Nephron (organoid): ENCODE results near the gene HSPG2.

Experiments
- H3K27ac Mint-ChIP-seq, 3 experiments: 2 replicates each; pipeline ENCODE4 v1.8.0; 2020; ENCODE audit warnings: mixed read lengths in 3 of 3, mild to moderate bottlenecking in 2 of 3, moderate library complexity in 1 of 3
- H3K27me3 Mint-ChIP-seq: 2 replicates; pipeline ENCODE4 v1.8.0; 2021; ENCODE audit warnings: low read depth, mild to moderate bottlenecking, moderate library complexity, mixed read lengths
- H3K36me3 Mint-ChIP-seq: 2 replicates; pipeline ENCODE4 v1.8.0; 2020; ENCODE audit warnings: low read depth, mixed read lengths
- H3K4me1 Mint-ChIP-seq: 2 replicates; pipeline ENCODE4 v1.8.0; 2020; ENCODE audit warnings: mixed read lengths
- H3K4me3 Mint-ChIP-seq, 3 experiments: 2 replicates each; pipeline ENCODE4 v1.8.0; 2020; ENCODE audit warnings: mild to moderate bottlenecking in 3 of 3, mixed read lengths in 3 of 3, moderate library complexity in 2 of 3
- H3K9me3 Mint-ChIP-seq: 2 replicates; pipeline ENCODE4 v1.8.0; 2020; ENCODE audit warnings: mixed read lengths
- TF ChIP-seq, protein P1 (sequence below), 3 experiments: fragments of 200-600 bp; sonication (generic); IDR thresholded peaks; one replicate each; pipeline ENCODE4 v1.5.0; 2021; ENCODE audit warnings: antibody characterized with exemption in 3 of 3; ENCODE audit not compliant: unreplicated experiment in 3 of 3

The HSPG2 gene

DNA sequence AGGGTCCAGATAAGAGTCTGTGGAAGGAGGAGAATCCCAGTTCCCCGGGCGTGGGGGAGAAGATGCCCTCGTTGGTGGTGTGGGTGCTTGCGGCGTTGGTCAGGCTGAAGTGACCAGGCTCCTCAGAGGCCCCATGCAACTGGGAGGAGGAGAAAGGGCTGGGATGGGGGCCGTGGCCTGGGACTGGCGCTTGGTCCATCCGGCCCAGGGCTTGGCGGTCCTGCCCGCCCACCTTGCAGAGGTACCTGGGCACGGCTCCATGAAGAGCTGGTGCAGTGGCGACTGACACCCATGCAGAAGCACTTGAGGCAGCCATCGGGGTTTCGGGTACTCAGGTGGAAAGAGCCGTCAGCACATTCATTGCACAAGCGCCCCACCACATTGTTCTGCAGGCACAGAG lies 60.8 kb downstream of the HSPG2 start:
- Mint-ChIP-seq H3K36me3 (peaks cover 29% of the 10 kb centered on the region), H3K4me1 (no peaks in the 10 kb centered on the region), H3K27me3 (no peaks in the 10 kb centered on the region), H3K4me3 (no peak overlapping the region), H3K27ac (no peak overlapping the region), H3K9me3 (no peaks in the 10 kb centered on the region)
- TF ChIP-seq, protein P1, sequence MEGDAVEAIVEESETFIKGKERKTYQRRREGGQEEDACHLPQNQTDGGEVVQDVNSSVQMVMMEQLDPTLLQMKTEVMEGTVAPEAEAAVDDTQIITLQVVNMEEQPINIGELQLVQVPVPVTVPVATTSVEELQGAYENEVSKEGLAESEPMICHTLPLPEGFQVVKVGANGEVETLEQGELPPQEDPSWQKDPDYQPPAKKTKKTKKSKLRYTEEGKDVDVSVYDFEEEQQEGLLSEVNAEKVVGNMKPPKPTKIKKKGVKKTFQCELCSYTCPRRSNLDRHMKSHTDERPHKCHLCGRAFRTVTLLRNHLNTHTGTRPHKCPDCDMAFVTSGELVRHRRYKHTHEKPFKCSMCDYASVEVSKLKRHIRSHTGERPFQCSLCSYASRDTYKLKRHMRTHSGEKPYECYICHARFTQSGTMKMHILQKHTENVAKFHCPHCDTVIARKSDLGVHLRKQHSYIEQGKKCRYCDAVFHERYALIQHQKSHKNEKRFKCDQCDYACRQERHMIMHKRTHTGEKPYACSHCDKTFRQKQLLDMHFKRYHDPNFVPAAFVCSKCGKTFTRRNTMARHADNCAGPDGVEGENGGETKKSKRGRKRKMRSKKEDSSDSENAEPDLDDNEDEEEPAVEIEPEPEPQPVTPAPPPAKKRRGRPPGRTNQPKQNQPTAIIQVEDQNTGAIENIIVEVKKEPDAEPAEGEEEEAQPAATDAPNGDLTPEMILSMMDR (IDR thresholded peaks at IDR 0.05; ENCODE audit: unreplicated experiment in 3 of 3), result no peak

DNA sequence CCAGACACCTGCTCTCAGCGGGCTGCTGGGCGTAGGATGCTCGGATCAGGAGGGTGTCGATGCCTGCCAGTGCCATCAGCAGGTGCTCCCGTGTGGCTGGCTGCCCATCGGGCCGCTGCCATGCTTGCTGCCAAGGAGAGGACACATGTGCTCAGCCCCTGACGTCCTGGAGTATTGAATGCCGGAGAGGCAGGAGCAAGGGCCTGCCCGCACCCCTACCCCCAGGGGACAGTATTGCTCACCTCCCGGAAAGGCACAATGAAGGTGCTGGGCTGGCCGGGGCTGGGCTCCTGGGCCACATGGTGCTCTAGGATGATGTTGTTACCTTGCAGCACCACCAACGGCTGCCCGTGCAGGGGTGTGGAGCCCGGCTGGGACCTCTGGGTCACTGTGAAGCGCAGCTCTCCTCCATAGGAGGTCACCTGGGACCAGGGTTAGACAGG lies 61.5 kb downstream of the HSPG2 start:
- H3K27me3 Mint-ChIP-seq, result no peaks in the 10 kb centered on the region
- peaks cover 29% of the 10 kb centered on the region for H3K36me3 Mint-ChIP-seq
- no peaks in the 10 kb centered on the region for H3K9me3 Mint-ChIP-seq
- TF ChIP-seq, protein P1 (IDR thresholded peaks at IDR 0.05; ENCODE audit: unreplicated experiment in 3 of 3), result no peak
- no peaks in the 10 kb centered on the region for H3K4me1 Mint-ChIP-seq
- H3K27ac Mint-ChIP-seq, result no peak overlapping the region
- H3K4me3 Mint-ChIP-seq, result no peak overlapping the region

DNA sequence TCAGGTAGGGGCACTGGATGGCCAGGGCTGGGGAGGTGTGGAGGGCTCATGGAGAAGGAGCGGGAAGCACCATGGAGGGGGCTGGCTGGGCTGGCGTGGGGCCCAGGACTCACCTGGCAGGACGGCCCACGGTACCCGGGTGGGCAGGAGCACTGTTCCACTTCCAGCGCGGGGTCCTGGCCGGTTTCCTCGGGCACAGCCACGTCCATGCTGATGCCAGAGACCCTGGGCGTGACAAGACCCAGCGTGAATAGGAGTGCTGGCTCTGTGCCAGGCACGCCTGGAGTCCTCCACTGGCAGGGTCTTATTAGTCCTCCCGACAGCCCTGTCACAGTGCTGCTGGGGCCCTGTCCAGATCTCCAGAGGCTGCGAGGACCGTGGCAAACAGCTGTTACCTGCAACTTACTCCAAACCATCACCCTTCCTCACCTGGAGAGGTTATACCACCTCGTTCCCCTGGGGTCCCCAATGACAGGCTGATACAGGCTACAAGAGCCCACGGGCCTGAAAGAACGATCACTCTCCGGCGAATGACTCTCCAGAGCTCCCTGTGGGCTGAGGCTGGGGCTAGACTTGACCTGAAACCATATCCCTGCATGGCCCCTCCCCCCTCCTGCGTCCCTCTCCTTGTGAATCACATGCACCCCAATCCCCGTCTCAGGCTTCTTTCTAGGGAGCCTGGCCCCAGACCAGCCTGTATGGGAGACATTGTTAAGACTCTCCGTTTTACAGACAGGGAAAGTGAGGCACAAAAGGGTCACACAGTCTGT lies 62.1 kb downstream of the HSPG2 start:
- TF ChIP-seq, protein P1 (IDR thresholded peaks at IDR 0.05; ENCODE audit: unreplicated experiment in 3 of 3), result no peak
- H3K36me3 Mint-ChIP-seq, result peaks cover 29% of the 10 kb centered on the region
- H3K4me3 Mint-ChIP-seq, result no peak overlapping the region
- no peaks in the 10 kb centered on the region for H3K27me3 Mint-ChIP-seq
- no peaks in the 10 kb centered on the region for H3K4me1 Mint-ChIP-seq
- H3K27ac Mint-ChIP-seq, result no peak overlapping the region
- H3K9me3 Mint-ChIP-seq, result no peaks in the 10 kb centered on the region

DNA sequence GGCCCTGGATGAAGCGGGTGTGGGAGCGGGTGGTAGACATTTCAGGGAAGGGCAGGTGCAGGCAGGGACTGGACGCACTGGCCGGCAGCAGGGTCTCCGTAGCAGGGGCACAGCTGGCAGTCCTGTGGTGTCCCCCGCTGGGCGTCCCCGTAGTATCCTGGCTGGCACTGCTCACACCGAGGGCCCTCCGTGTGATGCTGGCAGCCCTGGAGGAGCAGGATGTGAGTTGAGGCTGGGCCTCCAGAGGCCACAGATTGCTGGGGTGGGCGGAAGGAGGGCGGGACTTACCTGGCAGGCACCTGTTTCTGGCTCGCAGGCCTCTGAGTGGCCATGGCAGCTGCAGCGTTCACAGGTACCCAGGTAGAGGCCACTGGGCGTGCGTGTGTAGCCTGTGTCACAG lies 62.8 kb downstream of the HSPG2 start:
- H3K27ac Mint-ChIP-seq, result no peak overlapping the region
- H3K27me3 Mint-ChIP-seq, result no peaks in the 10 kb centered on the region

DNA sequence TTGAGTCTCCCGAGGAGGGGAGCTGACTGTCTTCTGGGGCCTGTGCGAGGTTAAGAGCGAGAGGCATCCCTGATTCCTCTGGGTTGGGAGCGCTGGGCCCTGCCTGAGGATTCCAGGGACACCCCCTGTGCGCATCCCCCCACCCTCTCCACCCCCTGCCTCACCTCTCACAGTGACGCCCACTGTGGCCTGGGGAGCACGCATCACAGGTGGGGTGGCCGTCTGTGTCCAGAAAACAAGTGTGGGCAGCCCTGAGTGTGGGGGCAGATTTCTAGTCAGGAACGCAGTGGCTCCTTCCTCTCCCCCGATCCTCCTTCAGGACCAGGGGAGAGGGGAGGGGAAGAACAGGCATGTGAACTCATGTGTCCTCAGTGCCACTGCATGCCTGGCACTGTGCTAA lies 63.3 kb downstream of the HSPG2 start:
- H3K9me3 Mint-ChIP-seq, result no peaks in the 10 kb centered on the region
- peaks cover 26% of the 10 kb centered on the region for H3K36me3 Mint-ChIP-seq

More for the DNA sequence above, 62.8 kb downstream of the HSPG2 start:
- TF ChIP-seq, protein P1 (IDR thresholded peaks at IDR 0.05; ENCODE audit: unreplicated experiment in 3 of 3), result no peak
- Mint-ChIP-seq H3K36me3 (peaks cover 28% of the 10 kb centered on the region), H3K9me3 (no peaks in the 10 kb centered on the region), H3K4me3 (no peak overlapping the region), H3K4me1 (peaks cover 1% of the 10 kb centered on the region)

More for the DNA sequence above, 63.3 kb downstream of the HSPG2 start:
- H3K27me3 Mint-ChIP-seq, result no peaks in the 10 kb centered on the region
- H3K4me1 Mint-ChIP-seq, result peaks cover 5% of the 10 kb centered on the region
- no peak overlapping the region for H3K27ac Mint-ChIP-seq
- no peak overlapping the region for H3K4me3 Mint-ChIP-seq
- TF ChIP-seq, protein P1 (IDR thresholded peaks at IDR 0.05; ENCODE audit: unreplicated experiment in 3 of 3), result no peak
